Thymus (tissue), 11 donors: ENCODE measurements around the gene ARHGAP45. TPM values are rescaled to one million over a fixed set of nuclear protein-coding genes. Genes with fewer than 3 reads are reported as not detected.

Source experiments
- DNase-seq, 9 donors: peaks; one replicate each; pipeline ENCODE4 v3.0.0-alpha.2; 2013; ENCODE audit warnings: low spot score in 9 of 9, low read depth in 6 of 9, missing footprints in 1 of 9
- H3K27ac ChIP-seq, 2 donors: one replicate each; pipeline ENCODE4 v1.5.1; 2013; ENCODE audit warnings: control low read depth in 1 of 2, low read depth in 1 of 2, low read length in 1 of 2, mild to moderate bottlenecking in 1 of 2, moderate library complexity in 1 of 2
- H3K27me3 ChIP-seq, 2 donors: one replicate each; pipeline ENCODE4 v1.5.1; 2013; ENCODE audit warnings: low read length in 1 of 2; ENCODE audit not compliant: control insufficient read depth in 2 of 2, insufficient read depth in 1 of 2
- H3K36me3 ChIP-seq, 2 donors: one replicate each; pipeline ENCODE4 v1.5.1; 2013; ENCODE audit warnings: low read length in 1 of 2, mild to moderate bottlenecking in 1 of 2, moderate library complexity in 1 of 2; ENCODE audit not compliant: control insufficient read depth in 2 of 2, insufficient read depth in 2 of 2
- H3K4me1 ChIP-seq, 2 donors: one replicate each; pipeline ENCODE4 v1.5.1; 2013; ENCODE audit warnings: low read length in 2 of 2; ENCODE audit not compliant: control insufficient read depth in 2 of 2, insufficient read depth in 2 of 2
- H3K4me3 ChIP-seq, 2 donors: one replicate each; pipeline ENCODE4 v1.5.1; 2013; ENCODE audit warnings: low read length in 2 of 2, control low read depth in 1 of 2, mild to moderate bottlenecking in 1 of 2
- H3K9me3 ChIP-seq, 2 donors: one replicate each; pipeline ENCODE4 v1.5.1; 2013; ENCODE audit warnings: low read length in 1 of 2, mild to moderate bottlenecking in 1 of 2; ENCODE audit not compliant: control insufficient read depth in 2 of 2, insufficient read depth in 1 of 2
- WGBS: extraction: QIAGEN DNeasy Blood & Tissue Kit; methylation state at CpG from one replicate; pipeline ENCODE4 v1.1.7; 2013; 5-methylcytosine and 5-hydroxymethylcytosine counted together
- polyA plus RNA-seq: library from polyadenylated mRNA; stranded (reverse); fragments of 200-250 nt; gene quantifications from one replicate; pipeline ENCODE4 v1.2.3, GENCODE V29; 2013
- total RNA-seq: library from RNA; stranded (reverse); fragments of 120-200 nt; gene quantifications from one replicate; pipeline ENCODE4 v1.2.4, GENCODE V29; 2013
- donor health status: healthy.

ARHGAP45 gene
- total and polyA plus RNA-seq, 2 donors = 118 to 295 TPM

DNA sequence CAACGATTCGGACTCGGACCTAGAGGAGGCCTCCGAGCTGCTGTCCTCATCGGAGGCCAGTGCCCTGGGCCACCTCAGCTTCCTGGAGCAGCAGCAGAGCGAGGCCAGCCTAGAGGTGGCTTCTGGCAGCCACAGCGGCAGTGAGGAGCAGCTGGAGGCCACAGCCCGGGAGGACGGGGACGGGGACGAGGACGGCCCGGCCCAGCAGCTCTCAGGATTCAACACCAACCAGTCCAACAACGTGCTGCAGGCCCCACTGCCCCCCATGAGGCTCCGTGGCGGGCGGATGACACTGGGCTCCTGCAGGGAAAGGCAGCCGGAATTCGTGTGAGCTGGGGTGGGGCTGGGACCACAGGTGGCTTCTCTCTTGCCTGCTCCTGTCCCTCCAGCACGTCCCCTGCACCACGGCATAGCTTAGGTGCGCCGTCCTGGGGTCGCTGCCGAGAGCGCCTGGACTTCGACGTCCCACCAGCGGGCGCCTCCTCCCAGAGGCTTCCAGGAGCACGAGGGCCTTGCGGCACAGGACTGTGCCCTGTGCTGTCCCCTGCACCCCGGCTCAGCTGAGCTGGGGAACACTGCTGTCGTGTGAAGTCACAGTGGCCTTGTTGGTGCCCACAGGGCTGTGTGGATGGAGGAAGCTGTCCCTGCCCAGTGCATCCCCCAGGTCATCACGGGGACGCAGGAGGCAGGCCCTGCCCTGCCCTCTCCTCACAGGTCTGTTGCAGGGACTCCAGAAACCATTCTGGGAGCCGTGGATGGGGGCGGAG, 18.9 kb downstream of the ARHGAP45 start:
- no peak for DNase-seq
- H3K36me3 ChIP-seq = peaks cover 88 to 90% of the 10 kb centered on the region in 2 donors

DNA sequence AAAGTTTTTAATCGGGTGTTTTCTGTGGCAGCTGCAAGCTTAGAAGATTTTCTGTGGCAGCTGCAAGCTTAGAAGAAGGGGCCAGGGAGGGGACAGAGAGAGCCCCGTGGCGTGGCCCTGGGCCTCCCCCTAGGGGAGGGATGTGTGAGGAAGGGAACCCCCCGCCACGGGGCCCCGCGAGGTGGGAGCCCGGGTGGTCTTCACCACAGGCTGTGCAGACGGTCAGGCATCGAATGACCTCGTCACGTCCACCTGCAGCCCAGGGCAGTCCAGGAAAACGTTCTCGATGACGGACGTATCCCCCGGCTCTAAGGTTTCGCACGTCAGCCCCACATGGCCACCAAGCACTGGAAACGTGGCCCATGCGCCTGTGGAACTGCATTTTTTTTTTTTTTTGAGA, 19.6 kb downstream of the ARHGAP45 start:
- peak overlapping the region; percentile 25 to 26 for H3K27ac ChIP-seq
- 90% methylated on average over 21 of the region's 21 CpGs for WGBS
- H3K27me3 ChIP-seq = no peaks in the 10 kb centered on the region
- H3K9me3 ChIP-seq = no peaks in the 10 kb centered on the region
- DNase-seq = no peak
- no peak overlapping the region for H3K4me3 ChIP-seq
- peaks cover 88 to 90% of the 10 kb centered on the region in 2 donors for H3K36me3 ChIP-seq
- H3K4me1 ChIP-seq = peaks cover 15 to 34% of the 10 kb centered on the region in 2 donors

More for the DNA sequence above, 18.9 kb downstream of the ARHGAP45 start:
- WGBS = 93% methylated on average over 38 of the region's 38 CpGs
- H3K27ac ChIP-seq = peak overlapping the region in 1 of 2 donors; percentile 11
- peaks cover 15 to 34% of the 10 kb centered on the region in 2 donors for H3K4me1 ChIP-seq
- H3K9me3 ChIP-seq = no peaks in the 10 kb centered on the region
- H3K4me3 ChIP-seq = no peak overlapping the region
- no peaks in the 10 kb centered on the region for H3K27me3 ChIP-seq

DNA sequence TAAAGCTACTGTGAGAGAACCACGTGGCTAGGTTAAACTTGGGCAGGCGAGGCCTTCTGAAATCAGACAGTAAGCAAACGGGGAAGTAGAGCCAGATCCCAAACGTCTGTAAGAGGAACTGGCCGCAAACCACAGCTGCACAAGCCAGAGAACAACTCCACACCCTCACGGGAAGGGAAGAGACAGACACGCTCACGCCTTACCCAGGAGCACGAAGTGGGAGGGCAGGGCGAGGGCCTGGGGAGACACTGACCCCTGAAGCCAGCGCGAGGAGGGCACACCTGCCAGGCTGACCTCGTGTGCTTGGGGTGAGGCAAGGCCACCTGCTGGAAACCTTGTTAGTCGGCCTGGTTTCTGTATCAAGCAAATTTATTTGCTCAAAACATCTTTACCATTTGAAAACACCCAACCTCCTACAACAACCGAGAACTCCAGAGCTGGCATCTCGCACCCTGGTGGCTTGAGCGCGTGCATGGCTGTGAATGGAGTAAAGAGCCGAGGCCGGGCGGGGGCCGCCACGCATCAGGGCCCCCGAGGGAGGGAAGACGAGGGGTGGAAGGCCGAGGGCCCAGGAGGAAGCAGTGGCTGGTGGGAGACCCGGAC, 20.9 kb downstream of the ARHGAP45 start:
- Histone ChIP-seq H3K4me1 (peaks cover 15 to 34% of the 10 kb centered on the region in 2 donors), H3K27me3 (no peaks in the 10 kb centered on the region), H3K9me3 (no peaks in the 10 kb centered on the region), H3K27ac (peak overlapping the region; percentile 55 to 73), H3K36me3 (peaks cover 86 to 87% of the 10 kb centered on the region in 2 donors), H3K4me3 (no peak overlapping the region)
- DNase-seq = peak in 1 of 9 donors; percentile 75
- WGBS = 16% methylated on average over 27 of the region's 27 CpGs

DNA sequence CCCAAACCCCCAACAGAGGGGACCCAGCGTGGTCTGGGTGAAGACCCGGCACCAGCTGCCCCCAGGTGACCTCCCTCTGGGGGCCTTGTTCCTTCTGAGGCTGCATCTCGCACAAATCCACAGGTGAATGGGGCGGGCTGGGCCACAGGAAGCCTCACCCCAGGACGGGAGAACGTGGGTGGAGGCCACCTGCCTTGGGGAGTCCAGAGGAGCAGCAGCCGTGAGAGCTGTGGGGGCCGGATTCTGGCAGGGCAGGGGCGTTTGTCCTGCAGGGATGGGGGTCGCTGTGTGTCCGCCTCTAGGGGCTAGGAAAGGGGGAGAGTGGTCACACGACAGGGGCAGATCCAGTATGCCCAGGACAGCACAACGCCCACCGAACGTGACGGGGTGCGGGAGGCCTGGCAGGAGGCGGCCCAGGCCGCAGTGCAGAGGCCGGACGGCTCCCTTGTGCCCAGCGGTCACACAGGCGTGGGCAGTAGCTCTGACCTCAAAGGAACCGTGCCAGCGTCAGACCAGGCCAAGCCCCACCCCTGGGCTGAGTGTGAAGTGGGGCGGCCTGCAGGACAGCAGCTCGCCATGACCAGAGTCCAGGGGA, 21.5 kb downstream of the ARHGAP45 start:
- H3K4me1 ChIP-seq = peaks cover 15 to 34% of the 10 kb centered on the region in 2 donors
- whole genome bisulfite sequencing = 85% methylated on average over 27 of the region's 27 CpGs
- peak overlapping the region; percentile 55 to 73 for H3K27ac ChIP-seq
- no peaks in the 10 kb centered on the region for H3K9me3 ChIP-seq
- no peaks in the 10 kb centered on the region for H3K27me3 ChIP-seq
- DNase-seq = no peak
- no peak overlapping the region for H3K4me3 ChIP-seq
- H3K36me3 ChIP-seq = peaks cover 86 to 87% of the 10 kb centered on the region in 2 donors

DNA sequence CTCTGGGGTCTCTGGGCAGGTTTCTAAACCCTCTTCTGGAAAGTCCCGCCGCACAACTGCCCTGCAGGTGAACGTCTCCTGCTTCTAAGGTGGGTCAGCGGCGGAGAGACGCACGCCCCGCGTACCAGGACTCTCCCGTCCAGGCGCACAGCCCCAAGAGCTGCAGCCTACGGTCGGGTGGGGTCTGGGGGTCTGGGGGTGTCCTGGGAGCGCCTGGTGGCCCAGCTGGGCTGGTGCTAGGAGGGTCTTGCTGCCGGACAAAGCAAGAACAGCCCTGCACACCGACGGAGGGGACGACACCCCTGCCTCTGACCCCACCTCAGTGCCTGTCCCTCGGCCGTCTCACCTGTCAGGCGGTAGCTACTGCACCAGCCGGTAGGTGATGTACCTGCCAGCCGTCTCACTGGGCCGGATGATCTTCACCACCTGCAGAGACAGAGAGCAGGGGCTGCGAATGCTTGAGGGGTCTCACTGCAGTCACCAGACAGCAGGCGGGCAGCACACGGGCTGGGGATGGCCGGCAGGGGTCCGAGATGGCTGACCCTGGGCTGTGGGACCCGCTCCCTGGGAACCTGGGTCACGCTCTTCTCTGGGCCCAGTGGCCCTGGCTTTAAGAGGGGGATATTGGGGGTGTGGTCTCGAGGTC, 22.3 kb downstream of the ARHGAP45 start:
- DNase-seq = no peak
- Histone ChIP-seq H3K9me3 (no peaks in the 10 kb centered on the region), H3K27me3 (no peaks in the 10 kb centered on the region), H3K4me3 (no peak overlapping the region), H3K4me1 (peaks cover 22 to 40% of the 10 kb centered on the region in 2 donors), H3K36me3 (peaks cover 83 to 85% of the 10 kb centered on the region in 2 donors), H3K27ac (peak overlapping the region in 1 of 2 donors; percentile 73)
- WGBS = 98% methylated on average over 32 of the region's 32 CpGs

DNA sequence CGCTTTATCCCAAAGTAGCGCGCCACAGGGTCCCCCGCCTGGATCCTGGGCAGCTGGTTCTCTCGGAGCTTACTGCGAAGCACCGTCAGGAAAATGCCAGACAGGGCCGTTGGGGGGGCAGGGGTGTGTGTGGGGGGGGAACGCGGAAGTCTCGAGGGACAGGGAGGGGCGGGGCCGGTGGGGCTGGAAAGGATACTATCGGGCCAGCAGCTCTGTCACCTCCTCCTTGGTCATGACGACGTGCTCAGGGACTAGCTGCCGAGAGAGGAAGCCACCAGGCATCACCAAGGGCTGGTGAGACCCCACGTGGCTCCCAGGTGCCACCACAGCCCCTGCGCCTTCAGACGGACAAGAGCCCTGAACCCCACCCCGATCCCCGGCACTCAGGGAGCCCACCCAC, 22.9 kb downstream of the ARHGAP45 start:
- H3K4me3 ChIP-seq = no peak overlapping the region
- H3K36me3 ChIP-seq = peaks cover 78% of the 10 kb centered on the region in 2 donors
- WGBS = 91% methylated on average over 22 of the region's 22 CpGs
- peaks cover 23 to 45% of the 10 kb centered on the region in 2 donors for H3K4me1 ChIP-seq
- no peak for DNase-seq
- no peaks in the 10 kb centered on the region for H3K9me3 ChIP-seq
- no peaks in the 10 kb centered on the region for H3K27me3 ChIP-seq
- no peak overlapping the region for H3K27ac ChIP-seq

DNA sequence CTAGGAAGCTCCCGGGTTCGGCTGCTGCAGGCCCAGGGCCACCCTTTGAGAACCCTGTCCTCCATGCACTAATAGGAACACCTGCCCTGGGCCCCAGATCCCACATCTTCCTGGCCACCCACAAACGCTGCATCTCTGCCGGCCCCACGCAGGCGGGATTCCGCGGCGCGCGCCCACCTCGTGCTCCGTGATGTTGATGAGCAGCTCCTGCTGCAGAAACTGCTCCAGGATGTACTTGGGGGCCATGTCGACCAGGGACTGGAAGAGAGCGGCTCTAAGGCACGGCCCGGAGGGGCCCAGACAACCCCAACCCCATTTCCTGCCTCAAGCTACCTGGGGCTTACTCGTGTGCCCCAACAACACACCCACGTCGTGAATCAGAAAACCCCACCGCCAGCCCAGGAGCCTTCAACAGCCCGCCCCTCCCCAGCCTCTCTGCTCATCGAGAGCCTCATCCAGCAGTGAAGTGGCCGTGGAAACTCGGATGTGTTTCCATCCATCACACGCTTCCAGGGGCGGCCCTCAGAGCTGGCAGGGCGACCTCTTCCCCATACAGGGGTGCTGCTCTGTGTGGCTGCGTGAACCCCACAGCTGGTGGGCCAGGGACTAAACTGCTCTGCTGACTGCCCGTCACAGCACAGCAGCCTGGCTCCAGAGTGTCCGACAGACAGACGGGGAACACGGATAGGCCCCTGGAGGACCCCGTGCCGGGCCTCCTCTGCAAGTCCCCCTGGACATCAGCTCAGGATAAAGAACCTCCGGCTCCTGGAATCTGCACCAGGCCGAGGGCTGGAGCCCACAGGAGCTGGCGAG, 24.0 kb downstream of the ARHGAP45 start:
- Histone ChIP-seq H3K4me3 (no peak overlapping the region), H3K4me1 (peaks cover 28 to 50% of the 10 kb centered on the region in 2 donors), H3K27me3 (no peaks in the 10 kb centered on the region), H3K36me3 (peaks cover 68% of the 10 kb centered on the region in 2 donors), H3K9me3 (no peaks in the 10 kb centered on the region), H3K27ac (no peak overlapping the region)
- DNase-seq = no peak
- 95% methylated on average over 38 of the region's 38 CpGs for WGBS

DNA sequence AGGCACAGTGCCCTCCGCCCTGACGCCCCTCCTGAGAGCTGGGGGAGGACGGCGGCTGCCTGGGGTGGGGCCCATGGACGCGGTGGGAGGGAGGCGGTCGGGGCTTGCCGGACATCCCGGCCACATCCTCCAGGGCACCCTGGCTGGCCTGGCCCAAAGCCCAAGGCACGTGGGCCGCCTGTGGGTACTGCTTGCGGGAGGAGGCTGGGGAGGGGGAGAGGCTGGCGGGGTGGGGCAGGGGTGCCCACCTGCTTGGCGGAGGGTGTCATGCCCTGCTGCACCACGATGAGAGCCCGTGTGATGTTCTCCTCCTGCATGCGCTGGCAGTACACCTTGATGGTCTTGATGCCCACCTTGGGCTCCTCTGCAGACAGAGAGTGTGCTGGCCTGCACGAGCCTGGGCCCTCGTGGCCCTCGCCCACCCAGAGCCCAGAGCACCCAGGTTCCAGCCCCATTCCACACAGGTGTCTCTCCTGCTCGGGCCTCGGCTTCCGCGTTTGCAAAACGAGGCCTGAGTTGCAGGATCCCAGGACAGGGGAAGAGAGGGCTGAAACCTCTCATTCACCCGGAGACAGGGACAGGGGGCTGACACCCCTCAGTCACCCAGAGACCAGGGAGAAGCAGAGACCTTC, 24.7 kb downstream of the ARHGAP45 start:
- H3K27ac ChIP-seq = no peak overlapping the region
- H3K4me3 ChIP-seq = no peak overlapping the region
- peaks cover 60 to 61% of the 10 kb centered on the region in 2 donors for H3K36me3 ChIP-seq
- no peaks in the 10 kb centered on the region for H3K27me3 ChIP-seq
- 97% methylated on average over 27 of the region's 27 CpGs for WGBS
- DNase-seq = no peak
- peaks cover 28 to 47% of the 10 kb centered on the region in 2 donors for H3K4me1 ChIP-seq
- H3K9me3 ChIP-seq = no peaks in the 10 kb centered on the region
